PC-3 (cell line): Measurements from ENCODE around the gene PDIA3. TPM values are rescaled to one million over a fixed set of nuclear protein-coding genes. Genes with fewer than 3 reads are reported as not detected.
A peak's percentile ranks its signal among the peaks of the same experiment; 100 is the strongest.

ENCODE experiments used
- ATAC-seq: fragments of 200-7000 bp; cut with Tn5 transposase; 2 replicates; pipeline ENCODE4 v1.9.1; 2020; ENCODE audit warnings: mild to moderate bottlenecking, moderate library complexity
- BruUV-seq: library from RNA; stranded (reverse); fragments of 400-500 nt; replicated peaks from 2 replicates; lab custom pipeline; 2021; lab: Mats Ljungman, UMichigan
- CTCF ChIA-PET: fragments of 300-600 bp; sonication (Branson Sonifier 250); formaldehyde crosslinking; loops from one replicate; lab custom pipeline; 2022; ENCODE audit warnings: antibody characterized with exemption; lab: Charles Lee
- POLR2A ChIA-PET: fragments of 300-600 bp; sonication (Branson Sonifier 250); formaldehyde crosslinking; loops from one replicate; lab custom pipeline; 2022; ENCODE audit warnings: antibody characterized with exemption; ENCODE audit not compliant: unreplicated experiment; lab: Charles Lee
- DNase-seq: peaks from one replicate; pipeline ENCODE4 v3.0.0-alpha.2; 2015
- H2AFZ ChIP-seq: fragments of 300-600 bp; sonication (generic); 2 replicates; pipeline ENCODE4 v1.6.0; 2016; ENCODE audit warnings: antibody characterized with exemption, low read length
- H3F3A ChIP-seq: fragments of 300-600 bp; sonication (generic); one replicate; pipeline ENCODE4 v1.6.0; 2017; ENCODE audit warnings: antibody characterized with exemption, low read length, control low read depth, mild to moderate bottlenecking; ENCODE audit not compliant: unreplicated experiment
- H3K27ac ChIP-seq: fragments of 300-600 bp; sonication (generic); 2 replicates; pipeline ENCODE4 v1.5.1; 2016; ENCODE audit warnings: mild to moderate bottlenecking, low read length
- H3K27me3 ChIP-seq: fragments of 300-600 bp; sonication (generic); 2 replicates; pipeline ENCODE4 v1.6.1; 2016; ENCODE audit warnings: low read length, mixed read lengths
- H3K36me3 ChIP-seq: fragments of 300-600 bp; sonication (generic); 2 replicates; pipeline ENCODE4 v1.6.1; 2016; ENCODE audit warnings: low read depth, mixed run types, low read length, mixed read lengths
- H3K4me1 ChIP-seq: fragments of 300-600 bp; sonication (generic); 2 replicates; pipeline ENCODE4 v1.5.1; 2016; ENCODE audit warnings: low read length; ENCODE audit not compliant: insufficient read depth
- H3K4me2 ChIP-seq: fragments of 300-600 bp; sonication (generic); 2 replicates; pipeline ENCODE4 v1.6.0; 2016; ENCODE audit warnings: low read length
- H3K4me3 ChIP-seq: fragments of 300-600 bp; sonication (generic); 2 replicates; pipeline ENCODE4 v1.5.1; 2016; ENCODE audit warnings: mild to moderate bottlenecking, low read length, mixed read lengths
- H3K79me2 ChIP-seq: fragments of 300-600 bp; sonication (generic); 2 replicates; pipeline ENCODE4 v1.6.1; 2017; ENCODE audit warnings: low read length, mixed read lengths
- H3K9ac ChIP-seq: fragments of 300-600 bp; sonication (generic); 2 replicates; pipeline ENCODE4 v1.6.0; 2016; ENCODE audit warnings: mild to moderate bottlenecking, low read length
- H3K9me2 ChIP-seq: fragments of 300-600 bp; sonication (generic); replicated peaks from 2 replicates; pipeline ENCODE4 v1.6.1; 2016; ENCODE audit warnings: mixed run types, low read length, mixed read lengths
- H3K9me3 ChIP-seq: fragments of 300-600 bp; sonication (generic); 2 replicates; pipeline ENCODE4 v1.6.1; 2016; ENCODE audit warnings: low read length, mixed read lengths
- H4K20me1 ChIP-seq: fragments of 300-600 bp; sonication (generic); 2 replicates; pipeline ENCODE4 v1.6.1; 2016; ENCODE audit warnings: low read length, mixed read lengths
- EZH2 ChIP-seq: fragments of 300-600 bp; sonication (generic); IDR thresholded peaks from one replicate; pipeline ENCODE4 v1.6.1; 2017; ENCODE audit warnings: antibody characterized with exemption, mild to moderate bottlenecking, low read length; ENCODE audit not compliant: unreplicated experiment
- EZH2phosphoT487 ChIP-seq: fragments of 300-600 bp; sonication (generic); IDR thresholded peaks from 2 replicates; pipeline ENCODE4 v1.6.1; 2018; ENCODE audit warnings: mild to moderate bottlenecking, antibody characterized with exemption, low read length, borderline replicate concordance
- intact Hi-C: fragments of 100-400 bp; cut with micrococcal nuclease; formaldehyde crosslinking; loops from 2 replicates; pipeline ENCODE4 v1.9.0; 2023
- total RNA-seq: library from RNA; depleted of rRNA; stranded (reverse); fragments of >200 nt; gene quantifications from 2 replicates; pipeline ENCODE4 v1.2.3, GENCODE V29; 2014
- TF ChIP-seq, protein P1 (sequence below): fragments of 300-600 bp; sonication (generic); conservative IDR thresholded peaks from 2 replicates; pipeline ENCODE4 v1.5.1; 2017; ENCODE audit warnings: antibody characterized with exemption, low read depth, mild to moderate bottlenecking, low read length

Gene PDIA3
- total RNA-seq, 1 experiment from 2014 or later, result 187 TPM

DNA sequence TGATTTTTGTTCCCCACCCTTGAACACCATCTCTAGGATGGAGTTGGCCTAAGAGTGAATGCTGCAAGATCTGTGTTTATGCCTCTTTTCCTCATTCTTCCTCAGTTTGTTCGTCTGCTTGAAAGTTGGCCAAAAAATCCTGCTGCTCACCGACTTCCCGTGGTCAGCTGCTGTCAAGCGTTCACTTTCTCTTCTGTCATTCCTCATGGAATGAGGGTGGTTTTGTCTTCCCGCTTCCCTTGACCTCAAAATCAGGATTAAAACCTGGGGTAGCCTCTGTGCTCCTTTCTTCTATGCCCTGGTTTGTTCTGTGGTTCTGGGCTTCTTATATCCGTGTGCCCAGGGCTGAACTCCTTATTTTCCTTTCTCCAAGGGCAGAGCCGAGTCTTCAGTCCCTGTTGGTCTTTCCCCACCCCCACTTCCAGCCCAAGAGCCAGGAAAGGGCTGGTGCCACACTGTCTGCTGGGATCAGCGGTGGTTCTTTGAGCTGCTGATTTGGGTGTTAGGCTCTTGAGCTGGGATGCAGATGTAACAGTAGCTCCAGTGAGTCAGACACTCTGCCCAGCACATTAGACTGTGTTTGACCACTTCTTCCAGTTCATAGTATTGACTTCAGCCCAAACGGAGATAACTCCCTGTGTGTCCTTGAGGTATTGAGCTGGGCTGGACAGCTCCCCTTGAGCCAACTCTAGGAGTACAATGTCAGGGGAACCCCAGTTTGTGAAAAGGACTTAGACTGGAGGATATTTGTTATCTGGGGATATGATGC, 48.2 kb downstream of the PDIA3 start:
- H3K36me3 ChIP-seq, result peaks cover 30% of the 10 kb centered on the region
- BruUV-seq, result no TSS peak
- no peak overlapping the region for H2AFZ ChIP-seq
- intact Hi-C loops, result no loop called here
- H3K4me3 ChIP-seq, result peak overlapping the region; percentile 96
- H3K79me2 ChIP-seq, result peaks cover 35% of the 10 kb centered on the region
- H4K20me1 ChIP-seq, result peaks cover 5% of the 10 kb centered on the region; the same call in 1 of the 2 replicates
- H3K4me1 ChIP-seq, result peaks cover 57% of the 10 kb centered on the region
- H3K9me2 ChIP-seq, result no peaks in the 10 kb centered on the region
- peaks cover 5% of the 10 kb centered on the region for H3F3A ChIP-seq
- DNase-seq (no peak), ATAC-seq (no peak)
- TF ChIP-seq EZH2, result no peak
- TF ChIP-seq EZH2phosphoT487, result no peak
- TF ChIP-seq, protein P1, sequence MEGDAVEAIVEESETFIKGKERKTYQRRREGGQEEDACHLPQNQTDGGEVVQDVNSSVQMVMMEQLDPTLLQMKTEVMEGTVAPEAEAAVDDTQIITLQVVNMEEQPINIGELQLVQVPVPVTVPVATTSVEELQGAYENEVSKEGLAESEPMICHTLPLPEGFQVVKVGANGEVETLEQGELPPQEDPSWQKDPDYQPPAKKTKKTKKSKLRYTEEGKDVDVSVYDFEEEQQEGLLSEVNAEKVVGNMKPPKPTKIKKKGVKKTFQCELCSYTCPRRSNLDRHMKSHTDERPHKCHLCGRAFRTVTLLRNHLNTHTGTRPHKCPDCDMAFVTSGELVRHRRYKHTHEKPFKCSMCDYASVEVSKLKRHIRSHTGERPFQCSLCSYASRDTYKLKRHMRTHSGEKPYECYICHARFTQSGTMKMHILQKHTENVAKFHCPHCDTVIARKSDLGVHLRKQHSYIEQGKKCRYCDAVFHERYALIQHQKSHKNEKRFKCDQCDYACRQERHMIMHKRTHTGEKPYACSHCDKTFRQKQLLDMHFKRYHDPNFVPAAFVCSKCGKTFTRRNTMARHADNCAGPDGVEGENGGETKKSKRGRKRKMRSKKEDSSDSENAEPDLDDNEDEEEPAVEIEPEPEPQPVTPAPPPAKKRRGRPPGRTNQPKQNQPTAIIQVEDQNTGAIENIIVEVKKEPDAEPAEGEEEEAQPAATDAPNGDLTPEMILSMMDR, result no peak
- ChIA-PET POLR2A (interaction anchor here (0.6 kb wide), 2 partner anchors 17 to 37 kb away, joined by 3 to 14 read pairs; no protein-coding TSS in a partner anchor), CTCF (no interaction called here)
- H3K4me2 ChIP-seq, result peak overlapping the region; percentile 90
- no peak overlapping the region for H3K9ac ChIP-seq
- H3K27ac ChIP-seq, result no peak overlapping the region
- no peaks in the 10 kb centered on the region for H3K27me3 ChIP-seq
- H3K9me3 ChIP-seq, result no peaks in the 10 kb centered on the region

DNA sequence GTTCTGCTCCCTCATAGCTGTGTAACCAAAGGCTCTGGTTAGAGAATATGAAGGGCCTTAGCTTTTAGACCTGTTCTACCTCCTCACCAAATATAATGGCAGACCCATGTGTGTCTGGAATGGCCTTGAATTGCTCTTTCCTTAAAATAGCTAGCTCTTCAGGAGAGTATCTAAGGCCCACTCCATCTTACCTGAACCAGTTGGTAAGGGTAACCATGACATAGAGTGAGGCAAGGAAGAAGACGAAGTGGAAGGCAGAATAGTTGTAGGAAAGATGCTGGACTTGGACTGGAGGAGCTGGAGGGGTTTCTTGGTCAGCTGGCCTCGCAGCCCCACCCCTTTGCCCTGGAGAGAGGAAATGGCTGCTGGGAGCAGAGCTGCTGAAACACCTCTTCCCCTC, 49.0 kb downstream of the PDIA3 start:
- no peak overlapping the region for H3K4me2 ChIP-seq
- H3K4me3 ChIP-seq, result no peak overlapping the region
- no peak for DNase-seq
- ATAC-seq, result no peak
- H3K9me3 ChIP-seq, result no peaks in the 10 kb centered on the region
- ChIA-PET POLR2A (interaction anchor here (0.6 kb wide), 1 partner anchor 36 kb away, joined by 3 read pairs; no protein-coding TSS in a partner anchor), CTCF (no interaction called here)
- no peak overlapping the region for H2AFZ ChIP-seq
- H3F3A ChIP-seq, result peaks cover 5% of the 10 kb centered on the region
- peaks cover 5% of the 10 kb centered on the region; the same call in 1 of the 2 replicates for H4K20me1 ChIP-seq
- TF ChIP-seq EZH2, result no peak
- TF ChIP-seq EZH2phosphoT487, result no peak
- TF ChIP-seq, protein P1, result no peak
- H3K9me2 ChIP-seq, result no peaks in the 10 kb centered on the region
- H3K27ac ChIP-seq, result no peak overlapping the region
- H3K27me3 ChIP-seq, result no peaks in the 10 kb centered on the region
- H3K79me2 ChIP-seq, result peaks cover 35% of the 10 kb centered on the region
- peaks cover 30% of the 10 kb centered on the region for H3K36me3 ChIP-seq
- intact Hi-C loops, result no loop called here
- BruUV-seq, result no TSS peak
- H3K4me1 ChIP-seq, result peaks cover 64% of the 10 kb centered on the region
- no peak overlapping the region for H3K9ac ChIP-seq

DNA sequence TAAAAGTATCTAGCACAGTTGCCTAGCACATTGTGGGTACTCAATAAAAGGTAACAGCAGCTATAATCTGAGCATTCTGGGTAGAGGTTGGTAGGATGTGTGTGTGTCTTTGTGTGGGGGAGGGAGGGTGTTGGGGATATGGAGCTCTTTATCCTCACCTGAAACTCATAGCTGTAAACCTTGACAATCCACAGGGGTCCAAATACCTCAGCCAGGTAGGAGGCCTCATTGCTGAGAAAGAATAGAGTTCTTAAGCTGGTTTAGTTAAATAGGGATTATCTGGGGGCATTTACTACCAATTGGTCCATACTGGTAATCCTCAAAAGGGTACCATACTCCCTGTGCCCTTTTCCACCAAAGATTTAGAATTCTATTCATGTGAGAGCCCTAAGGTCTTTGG, 49.8 kb downstream of the PDIA3 start:
- Histone ChIP-seq H3K4me2 (no peak overlapping the region), H3K36me3 (peaks cover 30% of the 10 kb centered on the region), H3K4me1 (peaks cover 66% of the 10 kb centered on the region), H4K20me1 (peaks cover 5% of the 10 kb centered on the region; the same call in 1 of the 2 replicates), H3K4me3 (no peak overlapping the region), H3K9ac (no peak overlapping the region), H2AFZ (no peak overlapping the region), H3K27me3 (no peaks in the 10 kb centered on the region), H3K9me3 (no peaks in the 10 kb centered on the region), H3K79me2 (peaks cover 43% of the 10 kb centered on the region), H3K9me2 (no peaks in the 10 kb centered on the region), H3K27ac (no peak overlapping the region), H3F3A (peaks cover 5% of the 10 kb centered on the region)
- no TSS peak for BruUV-seq
- ChIA-PET CTCF (no interaction called here), POLR2A (no interaction called here)
- ATAC-seq (no peak), DNase-seq (no peak)
- intact Hi-C loops, result no loop called here
- TF ChIP-seq EZH2, result no peak
- no peak for TF ChIP-seq EZH2phosphoT487
- TF ChIP-seq, protein P1, result no peak
